Measurements from ENCODE around the gene HIBADH.

- TF ChIP-seq CTCF (IDR thresholded peaks at IDR 0.05 in 4 of 5, conservative IDR thresholded peaks at IDR 0.05 in 1 of 5) (no peak), POLR2A (IDR thresholded peaks at IDR 0.05) (no peak)
These were observed 7.5 kb upstream of the HIBADH start for GRCh38 chr7:27670177-27670576.

Data from gastrocnemius medialis (tissue), 4 donors.